ENCODE measurements around the gene IL17RD.

GRCh38 chr3:57192028-57192427, 26.9 kb upstream of the IL17RD start:
- TF ChIP-seq POLR2A (IDR thresholded peaks at IDR 0.05; ENCODE audit: low read length): no peak
- TF ChIP-seq GATA1 (IDR thresholded peaks at IDR 0.05; ENCODE audit: low read depth, low read length): no peak

Data from erythroblast (primary cell).